HG02884 (cell line): Measurements from ENCODE around the gene CNKSR2.

ENCODE experiments used
- ATAC-seq: cut with Tn5 transposase; IDR thresholded peaks from one replicate; pipeline ENCODE4 v1.9.1; 2021; ENCODE audit warnings: mild to moderate bottlenecking, moderate library complexity; ENCODE audit not compliant: unreplicated experiment

The CNKSR2 gene

GRCh38 chrX:21662761-21663160 is 288.5 kb downstream of the CNKSR2 start:
- ATAC-seq = no peak

- ATAC-seq = no peak
These were observed 292.0 kb downstream of the CNKSR2 start for GRCh38 chrX:21666252-21666651.

DNA sequence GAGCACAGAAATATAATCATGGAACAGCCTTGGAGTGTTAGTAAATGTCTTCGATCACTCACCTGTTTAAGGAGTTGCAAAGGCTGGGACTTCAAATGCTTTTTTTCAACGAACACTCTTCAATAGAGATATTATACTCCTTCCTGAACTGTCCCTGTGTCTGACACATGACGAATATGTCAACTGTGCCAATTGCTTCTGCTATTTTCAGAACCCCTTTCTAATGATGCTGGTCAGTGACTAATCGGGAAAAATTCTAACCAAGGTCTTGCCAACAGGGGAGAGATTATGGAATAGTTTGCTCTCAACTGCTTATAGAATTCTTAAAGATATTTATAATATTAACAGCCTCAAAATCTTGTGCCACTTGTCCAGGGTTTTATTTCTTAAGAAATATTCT is 292.5 kb downstream of the CNKSR2 start:
- no peak for ATAC-seq

DNA sequence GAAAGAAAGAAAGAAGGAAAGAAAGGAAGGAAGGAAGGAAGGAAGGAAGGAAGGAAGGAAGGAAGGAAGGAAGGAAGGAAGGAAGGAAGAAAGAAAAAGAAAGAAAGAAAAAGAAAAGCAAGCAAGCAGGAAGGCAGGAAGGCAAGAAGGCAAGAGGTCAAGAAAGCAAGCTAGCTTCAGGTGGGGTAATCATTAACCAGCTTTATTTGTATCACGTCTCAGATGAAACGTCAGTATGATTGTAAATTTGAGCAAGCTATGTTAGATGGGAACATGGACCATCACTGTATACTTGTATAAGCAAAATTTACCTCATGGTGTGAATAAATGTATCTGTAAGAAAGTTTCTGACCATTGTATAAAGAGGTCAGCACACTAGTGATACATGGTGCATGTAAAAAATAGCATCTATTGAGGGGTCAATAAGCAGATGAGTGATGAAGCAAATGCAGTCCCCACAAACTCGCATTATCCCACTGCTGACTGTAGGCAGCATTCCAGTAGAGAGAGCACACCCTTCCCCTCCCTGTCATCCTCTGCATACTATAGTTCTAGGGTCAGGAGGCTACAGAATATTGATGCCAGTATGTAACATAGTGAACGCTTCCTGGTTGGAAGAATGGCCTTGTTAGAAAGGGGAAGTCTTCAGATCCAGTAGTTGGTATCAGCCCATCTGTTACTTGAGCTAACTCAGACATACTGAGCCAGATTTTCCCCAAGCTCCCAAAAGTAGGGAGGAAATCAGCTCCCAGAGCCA is 300.4 kb downstream of the CNKSR2 start:
- no peak for ATAC-seq

GRCh38 chrX:21675931-21676330 is 301.7 kb downstream of the CNKSR2 start:
- ATAC-seq = no peak

- ATAC-seq = no peak
These were observed 303.9 kb downstream of the CNKSR2 start for GRCh38 chrX:21678048-21678612.

DNA sequence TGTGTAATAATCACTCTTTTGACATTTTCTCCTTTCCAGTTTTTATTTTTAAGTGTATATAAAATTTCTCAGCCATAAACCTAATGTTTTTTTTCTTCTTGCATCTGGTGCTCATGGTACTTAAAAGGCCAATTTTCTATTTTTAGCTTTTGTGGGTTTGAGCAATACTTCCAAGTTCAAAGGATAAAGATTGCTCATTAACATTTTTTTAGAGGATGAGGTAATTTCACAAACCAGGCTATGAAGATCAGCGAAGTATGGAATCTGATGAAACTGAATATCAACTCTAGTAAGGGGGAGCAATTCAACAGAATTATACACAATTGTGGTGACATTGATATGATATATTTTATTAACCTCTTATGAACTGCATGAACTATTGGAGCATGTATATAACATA is 309.7 kb downstream of the CNKSR2 start:
- no peak for ATAC-seq

DNA sequence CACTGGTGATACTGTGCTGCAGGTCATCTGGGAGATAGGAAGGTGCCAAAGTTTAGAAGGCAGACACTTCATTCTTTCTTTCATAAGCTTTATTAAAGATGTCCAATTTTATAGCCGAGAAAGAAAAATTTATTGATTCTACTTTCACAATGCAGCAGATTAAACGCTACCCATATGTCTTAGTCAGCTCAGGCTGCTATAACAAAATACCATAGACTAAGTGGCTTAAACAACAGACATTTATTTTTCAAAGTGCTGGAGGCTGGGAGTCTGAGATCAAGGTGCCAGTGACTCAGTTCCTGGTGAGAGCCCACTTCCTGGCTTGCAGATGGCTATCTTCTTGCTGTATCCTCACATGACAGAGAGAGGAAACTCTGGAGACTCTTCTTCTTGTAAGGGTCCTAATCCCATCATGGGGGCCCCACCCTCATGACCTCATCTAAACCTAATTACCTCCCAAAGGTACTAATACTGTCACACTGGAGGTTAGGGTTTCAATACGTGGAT is 317.3 kb downstream of the CNKSR2 start:
- no peak for ATAC-seq

DNA sequence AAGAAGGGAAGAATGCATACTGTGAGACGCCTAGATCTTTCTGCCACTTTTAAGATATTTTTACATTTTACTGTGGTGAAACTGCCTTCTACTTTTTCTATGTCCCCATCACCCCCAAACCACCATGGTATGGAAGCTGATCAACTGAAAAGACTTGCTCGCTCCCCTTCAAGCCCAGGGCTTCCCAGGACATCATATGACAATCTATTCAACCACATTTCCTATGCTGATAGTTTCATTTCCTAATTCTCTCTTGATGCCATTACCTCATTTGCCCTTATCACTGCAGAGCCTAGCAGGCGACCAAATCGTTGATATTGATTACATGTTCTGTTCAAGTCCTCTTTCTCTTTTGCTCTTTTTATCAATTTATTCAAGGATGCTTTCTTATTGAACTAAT is 324.1 kb downstream of the CNKSR2 start:
- ATAC-seq = no peak

DNA sequence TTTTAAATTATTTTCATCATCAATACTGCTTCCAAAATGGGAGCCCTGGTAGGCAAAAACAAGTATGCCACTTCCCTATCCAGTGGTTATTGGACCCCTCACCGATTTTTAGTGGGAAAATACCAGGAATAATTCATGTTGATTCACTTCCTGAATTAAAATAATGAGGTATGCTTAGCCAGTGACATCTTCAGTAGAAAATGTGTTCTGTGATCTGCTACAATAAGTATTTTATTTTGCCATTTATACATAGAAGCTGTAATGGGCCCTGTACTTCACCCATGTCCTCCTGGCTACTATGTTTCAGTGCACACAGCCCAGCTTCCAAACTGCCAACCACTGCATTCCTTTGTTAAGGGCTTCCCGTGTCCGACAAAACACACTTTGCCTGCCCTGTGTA is 324.9 kb downstream of the CNKSR2 start:
- no peak for ATAC-seq

- ATAC-seq = no peak
These were observed 326.1 kb downstream of the CNKSR2 start for GRCh38 chrX:21700275-21700674.

DNA sequence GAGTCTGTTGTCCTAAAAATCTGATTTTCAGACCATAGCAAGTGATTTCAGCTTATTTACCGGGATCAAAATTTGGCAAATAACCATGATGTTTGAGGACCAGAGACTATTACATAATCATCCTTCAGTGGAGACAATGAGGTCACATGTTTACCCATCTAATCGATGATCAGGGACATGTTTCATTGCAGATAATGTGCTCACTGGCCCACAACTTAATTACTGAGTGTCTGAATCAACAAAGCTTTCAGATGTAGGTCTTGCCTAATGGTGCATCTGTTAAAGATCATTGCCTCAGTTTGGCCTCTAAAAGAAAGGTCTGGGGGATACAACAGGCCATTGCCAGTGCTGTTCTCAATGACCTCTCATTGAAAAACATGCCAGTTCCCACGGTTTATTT is 326.7 kb downstream of the CNKSR2 start:
- no peak for ATAC-seq

- no peak for ATAC-seq
These were observed 328.5 kb downstream of the CNKSR2 start for GRCh38 chrX:21702725-21703124.
